Choroid plexus epithelial cell (primary cell): Measurements from ENCODE around the gene ZSWIM9.

ENCODE experiments used
- DNase-seq: peaks from one replicate; pipeline ENCODE4 v3.0.0-alpha.2; 2010; ENCODE audit warnings: low read depth
- H3K4me3 ChIP-seq: 2 replicates; pipeline ENCODE4 v1.5.1; 2011; ENCODE audit warnings: low read depth, mild to moderate bottlenecking, control low read depth, low read length, moderate library complexity
- CTCF ChIP-seq: conservative IDR thresholded peaks from 2 replicates; pipeline ENCODE4 v1.5.1; 2011; ENCODE audit warnings: low read depth, mild to moderate bottlenecking, control low read depth, inconsistent platforms, low read length, moderate library complexity

ZSWIM9 gene

DNA sequence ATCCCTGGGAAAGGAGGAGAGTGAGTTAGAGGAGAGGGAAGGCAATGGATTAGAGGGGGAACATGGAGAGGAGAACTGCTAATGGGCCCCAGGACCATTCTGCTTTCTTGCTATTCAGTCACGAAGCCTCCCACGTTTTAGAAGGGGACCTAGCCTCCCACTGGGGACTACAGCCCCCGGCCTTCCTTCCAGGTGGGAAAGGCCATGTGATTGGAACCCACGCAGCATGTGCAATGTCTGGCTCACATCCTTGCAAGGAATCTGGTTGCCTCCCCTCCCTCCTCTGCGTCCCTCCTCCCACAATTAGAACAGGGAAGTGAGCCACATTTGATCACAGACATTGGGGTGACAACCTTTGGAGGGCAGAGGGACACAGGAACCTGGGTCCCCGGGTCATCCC is 37.4 kb upstream of the ZSWIM9 start:
- no peak for DNase-seq
- no peak overlapping the region for H3K4me3 ChIP-seq
- no peak for TF ChIP-seq CTCF

GRCh38 chr19:48135411-48135810 is 35.1 kb upstream of the ZSWIM9 start:
- H3K4me3 ChIP-seq: no peak overlapping the region
- no peak for DNase-seq
- TF ChIP-seq CTCF: no peak

DNA sequence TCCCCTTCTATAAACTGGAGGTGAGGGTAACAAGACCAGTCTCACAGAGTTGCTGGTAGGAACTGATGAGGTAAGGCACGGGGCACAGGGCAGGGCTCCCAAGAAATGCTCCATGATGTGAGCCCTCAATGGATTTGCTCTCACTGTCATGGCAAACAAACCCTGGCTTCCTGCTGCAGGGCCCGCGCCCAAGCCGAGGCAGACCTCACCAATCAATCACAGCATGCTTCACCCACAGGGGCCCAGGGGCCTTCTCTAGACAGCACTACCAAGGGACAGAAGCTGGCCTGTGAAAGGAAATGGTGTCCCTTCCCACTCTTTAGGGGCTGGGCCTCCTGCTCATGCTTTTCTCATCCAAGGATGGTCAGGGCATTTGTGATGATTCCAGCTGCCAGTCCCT is 33.9 kb upstream of the ZSWIM9 start:
- H3K4me3 ChIP-seq: no peak overlapping the region
- TF ChIP-seq CTCF: no peak
- DNase-seq: no peak

- no peak for DNase-seq
- H3K4me3 ChIP-seq: no peak overlapping the region
- no peak for TF ChIP-seq CTCF
Observed at GRCh38 chr19:48137411-48137810, 33.1 kb upstream of the ZSWIM9 start.

GRCh38 chr19:48139053-48139452 is 31.4 kb upstream of the ZSWIM9 start:
- no peak overlapping the region for H3K4me3 ChIP-seq
- TF ChIP-seq CTCF: no peak
- no peak for DNase-seq

DNA sequence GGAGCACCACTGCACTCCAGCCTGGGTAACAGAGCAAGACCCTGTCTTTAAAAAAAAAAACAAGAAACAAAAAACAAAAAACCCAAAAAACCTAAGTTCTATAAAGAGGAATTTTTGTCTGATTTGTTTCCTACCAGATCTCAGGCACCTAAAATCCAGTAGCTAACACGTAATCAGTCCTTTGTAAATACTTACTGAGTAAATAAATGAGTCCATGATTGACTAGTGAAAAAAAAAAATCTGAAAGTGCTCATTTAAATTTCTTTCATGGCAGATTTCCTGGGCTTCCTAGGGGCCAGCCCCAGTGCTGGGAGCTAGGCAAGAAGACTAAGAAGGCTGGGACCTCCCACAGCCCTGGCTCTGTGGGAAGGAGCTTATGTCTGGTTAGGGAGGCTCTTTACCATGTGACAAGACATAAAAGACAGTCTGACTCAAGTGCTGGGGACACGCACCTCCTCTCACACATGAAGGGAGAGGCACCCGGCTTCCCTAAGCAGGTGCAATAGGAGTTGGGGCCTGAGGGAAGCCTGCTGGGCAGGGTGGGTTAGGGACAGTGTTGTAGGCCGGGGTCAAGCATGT is 22.8 kb upstream of the ZSWIM9 start:
- no peak for DNase-seq
- no peak for TF ChIP-seq CTCF
- no peak overlapping the region for H3K4me3 ChIP-seq

- no peak for DNase-seq
- no peak overlapping the region for H3K4me3 ChIP-seq
- TF ChIP-seq CTCF: no peak
Observed at GRCh38 chr19:48148576-48148975, 21.9 kb upstream of the ZSWIM9 start.
